ENCODE measurements around the gene CYP2W1.
"Not testable (repeated sequence)": the region's sequence is repeated elsewhere in the genome, so short reads cannot be mapped to it uniquely, and the experiment has no call there.

Gene CYP2W1

DNA sequence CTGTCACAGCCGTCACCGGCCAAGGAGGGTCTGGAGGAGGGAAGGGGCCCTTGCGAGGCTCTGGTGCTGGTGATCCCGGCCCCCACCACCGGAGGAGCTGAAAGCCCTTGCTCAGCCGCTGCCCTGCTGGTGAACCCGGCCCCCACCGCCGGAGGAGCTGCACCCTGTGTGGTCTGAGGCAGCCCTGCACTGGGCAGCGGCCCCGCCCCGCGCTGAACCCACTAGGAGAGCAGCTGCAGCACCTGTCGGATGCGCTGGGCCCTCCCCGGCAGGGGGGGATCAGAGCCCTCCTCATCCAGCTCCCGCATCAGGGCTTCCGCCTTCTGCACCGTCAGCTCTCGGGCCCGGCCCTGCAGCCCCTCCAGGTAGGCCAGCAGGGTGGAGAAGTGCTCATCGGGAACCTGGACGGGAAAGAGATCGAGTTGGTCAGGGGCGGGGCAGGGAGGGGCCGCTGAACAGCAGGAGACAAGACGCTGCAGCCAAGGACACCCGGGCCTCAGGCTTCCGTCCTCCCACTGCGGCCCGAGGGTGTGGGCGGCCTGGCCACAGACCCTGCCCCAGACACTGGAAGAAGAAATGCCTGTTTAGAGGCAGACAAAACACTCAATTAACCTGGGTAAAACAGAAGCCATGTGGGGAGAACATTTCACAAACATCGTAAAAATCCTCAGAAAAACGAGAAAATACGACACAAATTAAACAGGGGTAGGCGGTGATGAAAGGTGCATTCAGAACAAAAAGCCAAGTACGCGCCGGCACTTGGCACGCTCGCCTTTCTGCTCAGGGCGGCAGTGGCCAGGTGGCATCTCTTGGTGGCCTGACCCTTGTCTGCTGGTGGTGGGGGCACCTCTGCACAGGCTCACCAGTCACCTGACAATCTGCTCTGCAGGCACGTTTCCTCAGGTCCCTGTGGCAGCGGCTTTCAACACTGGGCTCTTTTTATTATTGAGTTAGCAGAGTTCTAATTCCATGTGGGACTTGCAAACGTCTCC lies 14.7 kb downstream of the CYP2W1 start:
- FAIRE-seq, result no peak

DNA sequence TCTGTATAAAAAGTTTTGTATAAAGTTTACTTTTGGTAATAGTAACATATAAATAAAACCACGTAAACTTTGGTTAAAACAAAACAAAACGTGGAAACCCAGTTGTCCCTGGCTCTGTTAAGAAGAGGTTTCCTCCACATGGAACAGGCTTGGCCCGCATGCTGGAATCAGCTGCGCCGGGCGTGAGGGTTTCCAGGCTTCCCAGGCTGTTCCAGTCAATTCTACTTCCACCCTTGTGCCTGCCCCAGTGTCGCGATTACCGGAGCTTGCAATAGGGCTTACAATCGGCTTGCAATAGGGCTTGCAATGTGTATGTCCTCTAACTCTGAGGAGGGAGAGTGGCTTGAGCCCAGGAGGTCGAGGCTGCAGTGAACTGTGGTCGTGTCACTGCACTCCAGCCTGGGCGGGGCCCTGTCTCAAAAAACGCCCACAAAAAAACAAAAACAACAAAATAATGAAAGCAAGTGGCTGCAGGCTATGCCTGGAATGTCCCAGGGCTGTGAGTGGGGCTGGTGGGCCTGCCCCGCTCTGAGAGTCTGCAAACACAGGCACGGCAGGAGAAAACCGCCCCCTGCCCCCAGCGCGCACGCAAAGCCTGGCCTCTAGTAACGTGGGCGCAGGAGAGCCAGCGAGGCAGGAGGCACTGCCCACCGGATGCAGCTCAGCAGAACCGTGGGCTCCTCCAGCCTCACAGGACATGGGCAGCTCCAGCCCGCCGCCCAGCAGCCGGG lies 16.3 kb downstream of the CYP2W1 start:
- FAIRE-seq, result no peak

GRCh38 chr7:999941-1000935 lies 17.3 kb downstream of the CYP2W1 start:
- no peak for FAIRE-seq

- not testable (repeated sequence) for FAIRE-seq
Measured at GRCh38 chr7:1001069-1001770, 18.2 kb downstream of the CYP2W1 start.

GRCh38 chr7:1002026-1002425 lies 19.0 kb downstream of the CYP2W1 start:
- not testable (repeated sequence) for FAIRE-seq

GRCh38 chr7:1002445-1002844 lies 19.5 kb downstream of the CYP2W1 start:
- FAIRE-seq, result not testable (repeated sequence)

GRCh38 chr7:1004018-1004852 lies 21.3 kb downstream of the CYP2W1 start:
- FAIRE-seq, result no peak

- no peak for FAIRE-seq
Measured at GRCh38 chr7:1005303-1005702, 22.3 kb downstream of the CYP2W1 start.

DNA sequence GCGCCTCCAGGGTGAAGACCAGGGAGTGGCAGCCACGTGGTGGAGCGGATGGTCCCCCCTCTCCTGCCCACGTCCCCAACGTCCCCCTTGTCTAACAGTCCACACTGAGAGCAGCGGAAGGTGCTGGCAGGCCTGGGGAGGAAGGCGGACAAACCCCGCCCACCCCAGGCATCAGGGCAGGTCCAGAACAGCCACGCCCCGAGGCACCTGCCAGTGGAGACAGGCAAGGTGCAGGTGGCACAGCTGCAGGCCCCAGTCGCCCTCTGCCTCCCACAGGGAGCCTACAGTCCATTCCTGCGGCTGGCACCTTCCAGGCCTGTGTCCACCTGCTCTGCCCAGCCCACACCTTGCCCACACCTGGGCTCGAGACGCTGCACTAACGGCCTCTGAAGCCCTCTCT lies 24.9 kb downstream of the CYP2W1 start:
- FAIRE-seq, result no peak

GRCh38 chr7:1008733-1009363 lies 25.9 kb downstream of the CYP2W1 start:
- FAIRE-seq, result no peak

- FAIRE-seq, result no peak
Measured at GRCh38 chr7:1009747-1010146, 26.8 kb downstream of the CYP2W1 start.

DNA sequence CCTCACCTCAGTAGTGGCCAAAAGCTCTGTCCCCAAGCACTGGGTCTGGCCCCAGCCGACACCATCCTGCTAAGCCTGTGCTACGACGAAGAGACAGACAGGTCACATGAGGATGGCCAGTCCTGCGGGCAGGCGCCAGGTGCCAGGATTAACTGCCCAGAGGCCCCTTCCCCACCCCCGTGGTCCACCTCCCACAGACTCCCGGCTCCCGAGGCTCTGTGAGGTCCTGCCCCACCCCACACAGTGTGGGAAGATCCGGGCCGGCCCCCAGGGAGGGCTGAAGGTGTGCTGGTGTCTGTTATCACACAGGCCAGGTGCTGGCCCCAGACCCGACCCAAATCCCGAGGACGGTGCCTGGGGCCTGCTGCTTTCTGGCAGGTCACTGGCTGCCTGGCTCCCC lies 27.2 kb downstream of the CYP2W1 start:
- FAIRE-seq, result no peak

- no peak for FAIRE-seq
Measured at GRCh38 chr7:1011297-1012003, 28.5 kb downstream of the CYP2W1 start.

- no peak for FAIRE-seq
Measured at GRCh38 chr7:1012004-1012715, 29.2 kb downstream of the CYP2W1 start.

GRCh38 chr7:1012716-1013095 lies 29.7 kb downstream of the CYP2W1 start:
- no peak for FAIRE-seq

- no peak for FAIRE-seq
Measured at GRCh38 chr7:1013581-1013980, 30.6 kb downstream of the CYP2W1 start.

- FAIRE-seq, result no peak
Measured at GRCh38 chr7:1014681-1015080, 31.7 kb downstream of the CYP2W1 start.

- no peak for FAIRE-seq
Measured at GRCh38 chr7:1015196-1016121, 32.5 kb downstream of the CYP2W1 start.
